Ovary (tissue), 3 donors: Measurements from ENCODE around the gene GPR55.

Experiments used
- EP300 ChIP-seq: sonication (generic); formaldehyde crosslinking; IDR thresholded peaks from one replicate; pipeline ENCODE4 v1.6.1; 2017; ENCODE audit warnings: antibody characterized with exemption
- POLR2A ChIP-seq: fragments of 450-650 bp; IDR thresholded peaks from one replicate; pipeline ENCODE4 v1.6.1; 2017; ENCODE audit warnings: antibody characterized with exemption, mild to moderate bottlenecking, moderate library complexity
- TF ChIP-seq, protein P1 (sequence below), 3 donors: fragments of 450-650 bp in 2 of 3; fragments of 200-600 bp in 1 of 3; IDR thresholded peaks; one replicate each; pipeline versions ENCODE4 v1.5.1 to v1.8.0; 2016 to 2022; ENCODE audit warnings: antibody characterized with exemption in 3 of 3, mild to moderate bottlenecking in 1 of 3
- donor health status: DM: no; HTN: no; CAD: no.

DNA sequence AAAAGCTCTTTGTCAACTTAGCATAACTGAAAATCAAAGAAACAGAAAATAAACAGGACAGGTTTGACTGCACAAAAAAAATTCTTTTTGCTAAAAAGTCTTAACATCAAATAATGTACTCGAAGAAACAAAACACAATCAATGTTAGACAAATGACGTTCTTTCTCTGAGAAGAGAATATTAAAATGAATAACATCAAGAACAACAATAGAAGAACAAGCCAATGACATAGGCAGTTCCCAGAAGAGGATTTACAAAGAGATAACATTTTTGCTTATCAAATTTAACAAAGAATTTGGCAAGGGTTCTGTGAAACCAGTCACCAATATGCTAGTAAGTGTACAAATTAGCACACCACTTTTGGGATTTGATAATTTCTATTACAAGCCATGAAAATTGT lies 5.8 kb downstream of the GPR55 start:
- TF ChIP-seq, protein P1, sequence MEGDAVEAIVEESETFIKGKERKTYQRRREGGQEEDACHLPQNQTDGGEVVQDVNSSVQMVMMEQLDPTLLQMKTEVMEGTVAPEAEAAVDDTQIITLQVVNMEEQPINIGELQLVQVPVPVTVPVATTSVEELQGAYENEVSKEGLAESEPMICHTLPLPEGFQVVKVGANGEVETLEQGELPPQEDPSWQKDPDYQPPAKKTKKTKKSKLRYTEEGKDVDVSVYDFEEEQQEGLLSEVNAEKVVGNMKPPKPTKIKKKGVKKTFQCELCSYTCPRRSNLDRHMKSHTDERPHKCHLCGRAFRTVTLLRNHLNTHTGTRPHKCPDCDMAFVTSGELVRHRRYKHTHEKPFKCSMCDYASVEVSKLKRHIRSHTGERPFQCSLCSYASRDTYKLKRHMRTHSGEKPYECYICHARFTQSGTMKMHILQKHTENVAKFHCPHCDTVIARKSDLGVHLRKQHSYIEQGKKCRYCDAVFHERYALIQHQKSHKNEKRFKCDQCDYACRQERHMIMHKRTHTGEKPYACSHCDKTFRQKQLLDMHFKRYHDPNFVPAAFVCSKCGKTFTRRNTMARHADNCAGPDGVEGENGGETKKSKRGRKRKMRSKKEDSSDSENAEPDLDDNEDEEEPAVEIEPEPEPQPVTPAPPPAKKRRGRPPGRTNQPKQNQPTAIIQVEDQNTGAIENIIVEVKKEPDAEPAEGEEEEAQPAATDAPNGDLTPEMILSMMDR (IDR thresholded peaks at IDR 0.05) = no peak
- TF ChIP-seq POLR2A = no peak
- no peak for TF ChIP-seq EP300
